ENCODE measurements around the gene CNTN1.

DNA sequence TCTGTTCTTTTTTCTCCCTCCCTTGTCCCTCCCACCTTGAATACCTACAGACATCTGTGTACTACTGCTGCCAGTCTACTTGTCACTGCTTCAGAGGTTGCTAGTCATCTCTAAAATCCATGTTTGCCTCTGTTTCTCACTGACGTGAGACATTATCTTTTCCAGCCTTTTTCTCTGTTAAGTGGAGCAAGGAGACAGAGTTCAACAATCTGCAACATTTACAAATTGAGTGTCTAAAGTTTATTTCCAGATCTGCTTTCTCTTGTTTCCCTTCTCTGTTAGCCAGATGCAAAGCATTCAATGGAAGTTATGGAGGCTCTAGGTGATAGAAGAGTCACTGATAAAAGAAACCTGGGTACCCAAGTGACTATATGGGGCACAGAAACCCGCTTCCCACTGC is 47.5 kb upstream of the CNTN1 start:
- TF ChIP-seq, protein P1, sequence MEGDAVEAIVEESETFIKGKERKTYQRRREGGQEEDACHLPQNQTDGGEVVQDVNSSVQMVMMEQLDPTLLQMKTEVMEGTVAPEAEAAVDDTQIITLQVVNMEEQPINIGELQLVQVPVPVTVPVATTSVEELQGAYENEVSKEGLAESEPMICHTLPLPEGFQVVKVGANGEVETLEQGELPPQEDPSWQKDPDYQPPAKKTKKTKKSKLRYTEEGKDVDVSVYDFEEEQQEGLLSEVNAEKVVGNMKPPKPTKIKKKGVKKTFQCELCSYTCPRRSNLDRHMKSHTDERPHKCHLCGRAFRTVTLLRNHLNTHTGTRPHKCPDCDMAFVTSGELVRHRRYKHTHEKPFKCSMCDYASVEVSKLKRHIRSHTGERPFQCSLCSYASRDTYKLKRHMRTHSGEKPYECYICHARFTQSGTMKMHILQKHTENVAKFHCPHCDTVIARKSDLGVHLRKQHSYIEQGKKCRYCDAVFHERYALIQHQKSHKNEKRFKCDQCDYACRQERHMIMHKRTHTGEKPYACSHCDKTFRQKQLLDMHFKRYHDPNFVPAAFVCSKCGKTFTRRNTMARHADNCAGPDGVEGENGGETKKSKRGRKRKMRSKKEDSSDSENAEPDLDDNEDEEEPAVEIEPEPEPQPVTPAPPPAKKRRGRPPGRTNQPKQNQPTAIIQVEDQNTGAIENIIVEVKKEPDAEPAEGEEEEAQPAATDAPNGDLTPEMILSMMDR (CRISPR knock-in tag; IDR thresholded peaks at IDR 0.05): no peak
- TF ChIP-seq SUZ12 (IDR thresholded peaks at IDR 0.05; ENCODE audit: low read depth, low read length): no peak
- TF ChIP-seq POLR2AphosphoS5 (IDR thresholded peaks at IDR 0.05; ENCODE audit: low read depth, low read length): no peak
- TF ChIP-seq CHD2 (IDR thresholded peaks at IDR 0.05; ENCODE audit: low read depth, low read length): no peak
- no peak for TF ChIP-seq EP300 (IDR thresholded peaks at IDR 0.05; ENCODE audit: low read depth in 2 of 2, low read length in 2 of 2)
- no peak for TF ChIP-seq EP300 (CRISPR knock-in tag; IDR thresholded peaks at IDR 0.05; ENCODE audit: borderline replicate concordance)
- no peak for TF ChIP-seq PAX8 (CRISPR knock-in tag; IDR thresholded peaks at IDR 0.05; ENCODE audit: borderline replicate concordance)
- no peak for TF ChIP-seq ELF1 (CRISPR knock-in tag; IDR thresholded peaks at IDR 0.05)
- no peak for TF ChIP-seq POLR2A (IDR thresholded peaks at IDR 0.05; ENCODE audit: insufficient read depth in 1 of 2, low read depth in 2 of 2, low read length in 2 of 2)
- TF ChIP-seq GLI4 (CRISPR knock-in tag; IDR thresholded peaks at IDR 0.05; ENCODE audit: borderline replicate concordance): no peak
- TF ChIP-seq ZNF773 (CRISPR knock-in tag; IDR thresholded peaks at IDR 0.05; ENCODE audit: borderline replicate concordance): no peak
- no peak for TF ChIP-seq HMG20A (CRISPR knock-in tag; IDR thresholded peaks at IDR 0.05; ENCODE audit: borderline replicate concordance)
- TF ChIP-seq TBP (CRISPR knock-in tag; IDR thresholded peaks at IDR 0.05): no peak
- TF ChIP-seq ZNF431 (CRISPR knock-in tag; IDR thresholded peaks at IDR 0.05; ENCODE audit: borderline replicate concordance, low read depth): no peak

All from HepG2 (cell line).